Stomach (tissue), 4 donors: ENCODE measurements around the gene PARD6G.

Experiments used
- EP300 ChIP-seq: sonication (generic); formaldehyde crosslinking; IDR thresholded peaks from one replicate; pipeline ENCODE4 v1.6.1; 2017; ENCODE audit warnings: antibody characterized with exemption
- POLR2A ChIP-seq, 4 donors: fragments of 450-650 bp; IDR thresholded peaks; one replicate each; pipeline ENCODE4 v1.6.1; 2016; ENCODE audit warnings: antibody characterized with exemption in 4 of 4, control low read depth in 2 of 4, mild to moderate bottlenecking in 1 of 4, moderate library complexity in 1 of 4
- POLR2AphosphoS5 ChIP-seq, 3 donors: sonication (generic); formaldehyde crosslinking; IDR thresholded peaks; one replicate each; pipeline ENCODE4 v1.6.1; 2016; ENCODE audit warnings: antibody characterized with exemption in 3 of 3
- TF ChIP-seq, protein P1 (sequence below), 7 experiments: fragments of 450-650 bp in 4 of 7; fragments of 200-600 bp in 3 of 7; sonication (generic) in 3 of 7; IDR thresholded peaks; one replicate each; pipeline ENCODE4 v1.5.1; 2016 to 2019; ENCODE audit warnings: antibody characterized with exemption in 7 of 7, control low read depth in 2 of 7, mild to moderate bottlenecking in 1 of 7

DNA sequence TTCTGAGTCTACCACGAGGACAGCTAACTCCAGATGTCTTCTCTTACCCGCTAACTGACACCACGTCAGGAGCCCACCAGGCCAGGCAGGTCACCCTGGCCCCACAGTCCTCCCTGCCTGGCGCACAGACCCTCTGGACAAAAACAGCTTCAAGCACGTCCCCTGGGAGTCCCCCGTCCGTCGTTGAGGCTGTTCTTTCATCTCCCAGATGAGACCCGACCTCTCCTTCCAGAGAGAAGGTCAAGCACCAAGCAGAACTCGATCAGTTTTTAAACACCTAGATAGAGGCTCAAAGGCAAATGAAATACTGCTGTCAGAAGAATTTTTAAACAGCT lies 57.8 kb downstream of the PARD6G start:
- TF ChIP-seq, protein P1, sequence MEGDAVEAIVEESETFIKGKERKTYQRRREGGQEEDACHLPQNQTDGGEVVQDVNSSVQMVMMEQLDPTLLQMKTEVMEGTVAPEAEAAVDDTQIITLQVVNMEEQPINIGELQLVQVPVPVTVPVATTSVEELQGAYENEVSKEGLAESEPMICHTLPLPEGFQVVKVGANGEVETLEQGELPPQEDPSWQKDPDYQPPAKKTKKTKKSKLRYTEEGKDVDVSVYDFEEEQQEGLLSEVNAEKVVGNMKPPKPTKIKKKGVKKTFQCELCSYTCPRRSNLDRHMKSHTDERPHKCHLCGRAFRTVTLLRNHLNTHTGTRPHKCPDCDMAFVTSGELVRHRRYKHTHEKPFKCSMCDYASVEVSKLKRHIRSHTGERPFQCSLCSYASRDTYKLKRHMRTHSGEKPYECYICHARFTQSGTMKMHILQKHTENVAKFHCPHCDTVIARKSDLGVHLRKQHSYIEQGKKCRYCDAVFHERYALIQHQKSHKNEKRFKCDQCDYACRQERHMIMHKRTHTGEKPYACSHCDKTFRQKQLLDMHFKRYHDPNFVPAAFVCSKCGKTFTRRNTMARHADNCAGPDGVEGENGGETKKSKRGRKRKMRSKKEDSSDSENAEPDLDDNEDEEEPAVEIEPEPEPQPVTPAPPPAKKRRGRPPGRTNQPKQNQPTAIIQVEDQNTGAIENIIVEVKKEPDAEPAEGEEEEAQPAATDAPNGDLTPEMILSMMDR (IDR thresholded peaks at IDR 0.05): no peak
- TF ChIP-seq POLR2AphosphoS5 (IDR thresholded peaks at IDR 0.05) (no peak), POLR2A (IDR thresholded peaks at IDR 0.05) (no peak), EP300 (no peak)
